GM12878 (cell line): ENCODE data around the gene RUNDC1. TPM values are rescaled to one million over a fixed set of nuclear protein-coding genes. Genes with fewer than 3 reads are reported as not detected.

Source experiments
- ATAC-seq: fragments of 200-7000 bp; cut with Tn5 transposase; 3 replicates; pipeline ENCODE4 v1.9.1; 2020; ENCODE audit warnings: mild to moderate bottlenecking, moderate library complexity
- BruUV-seq: library from RNA; stranded (reverse); fragments of 400-500 nt; replicated peaks from 2 replicates; lab custom pipeline; 2021; lab: Mats Ljungman, UMichigan
- CTCF ChIA-PET: fragments of 300-600 bp; sonication (Branson Sonifier 250); formaldehyde crosslinking; extraction: SDS; loops from one replicate; lab custom pipeline; 2021; ENCODE audit warnings: inconsistent platforms; lab: Yijun Ruan, JAX
- POLR2A ChIA-PET: fragments of 350-600 bp; formaldehyde crosslinking; extraction: SDS; loops from one replicate; lab custom pipeline; 2021; ENCODE audit warnings: inconsistent platforms; lab: Charles Lee
- RAD21 ChIA-PET: fragments of 300-600 bp; sonication (Branson Sonifier 250); formaldehyde crosslinking; loops from one replicate; lab custom pipeline; 2023; ENCODE audit warnings: antibody characterized with exemption; ENCODE audit not compliant: unreplicated experiment; lab: Charles Lee
- SMC1A ChIA-PET: fragments of 300-600 bp; sonication (Branson Sonifier 250); formaldehyde crosslinking; loops from one replicate; lab custom pipeline; 2023; ENCODE audit not compliant: unreplicated experiment, uncharacterized antibody; lab: Charles Lee
- DNase-seq: peaks from one replicate; pipeline ENCODE4 v3.0.0-alpha.2; 2011; ENCODE audit warnings: low read depth, low spot score
- FAIRE-seq: peaks from 3 replicates; lab custom pipeline; 2011; peaks lifted over from hg19 to GRCh38; lab: Jason Lieb, UNC
- H2AFZ ChIP-seq: 2 replicates; pipeline ENCODE4 v1.6.0; 2011; ENCODE audit warnings: low read depth, low read length, control low read depth; ENCODE audit not compliant: control insufficient read depth
- H3K27ac ChIP-seq: 2 replicates; pipeline ENCODE4 v1.5.1; 2011; ENCODE audit warnings: control low read depth; ENCODE audit not compliant: control insufficient read depth, insufficient read depth
- H3K27me3 ChIP-seq, 2 experiments: replicated peaks in 1 of 2; 2 replicates each; pipeline versions ENCODE4 v1.6.0 to v1.6.1; 2011; ENCODE audit warnings: low read length in 1 of 2; ENCODE audit not compliant: control insufficient read depth in 2 of 2, insufficient read depth in 2 of 2
- H3K36me3 ChIP-seq, 2 experiments: 2 replicates each; pipeline ENCODE4 v1.5.1; 2011; ENCODE audit warnings: low read length in 1 of 2; ENCODE audit not compliant: control insufficient read depth in 2 of 2, insufficient read depth in 2 of 2
- H3K4me1 ChIP-seq: 2 replicates; pipeline ENCODE4 v1.6.1; 2011; ENCODE audit warnings: mild to moderate bottlenecking, low read length, moderate library complexity, mixed read lengths; ENCODE audit not compliant: control insufficient read depth, insufficient read depth
- H3K4me2 ChIP-seq: 2 replicates; pipeline ENCODE4 v1.6.0; 2011; ENCODE audit warnings: control low read depth; ENCODE audit not compliant: control insufficient read depth, insufficient read depth
- H3K4me3 ChIP-seq: fragments of 200-600 bp; sonication (generic); 2 replicates; pipeline ENCODE4 v1.5.1; 2016
- H3K79me2 ChIP-seq: 2 replicates; pipeline ENCODE4 v1.6.0; 2011; ENCODE audit warnings: low read length; ENCODE audit not compliant: control insufficient read depth, insufficient read depth
- H3K9ac ChIP-seq: 2 replicates; pipeline ENCODE4 v1.8.0; 2011; ENCODE audit warnings: low read length, control low read depth, mixed read lengths; ENCODE audit not compliant: control insufficient read depth, insufficient read depth
- H3K9me3 ChIP-seq: replicated peaks from 3 replicates; pipeline ENCODE4 v1.5.1; 2011; ENCODE audit warnings: mild to moderate bottlenecking, low read length; ENCODE audit not compliant: control insufficient read depth, insufficient read depth
- H4K20me1 ChIP-seq: 2 replicates; pipeline ENCODE4 v1.6.0; 2011; ENCODE audit not compliant: control insufficient read depth, insufficient read depth
- BACH1 ChIP-seq: fragments of 450-650 bp; IDR thresholded peaks from 2 replicates; pipeline ENCODE4 v1.6.1; 2017; ENCODE audit warnings: mild to moderate bottlenecking, borderline replicate concordance
- BCLAF1 ChIP-seq: fragments of 450-650 bp; IDR thresholded peaks from 2 replicates; pipeline ENCODE4 v1.6.1; 2017; ENCODE audit warnings: antibody characterized with exemption, mild to moderate bottlenecking, moderate library complexity
- BHLHE40 ChIP-seq, 2 experiments: fragments of 450-650 bp in 1 of 2; IDR thresholded peaks; 2 replicates each; pipeline ENCODE4 v1.6.1; 2011 to 2017; ENCODE audit warnings: low read depth in 2 of 2, borderline replicate concordance in 1 of 2, improper control_type of control experiment in 1 of 2, low read length in 1 of 2, mild to moderate bottlenecking in 1 of 2
- CBFB ChIP-seq: IDR thresholded peaks from 2 replicates; pipeline ENCODE4 v1.6.1; 2016; ENCODE audit warnings: antibody characterized with exemption, low read depth
- CREB1 ChIP-seq: IDR thresholded peaks from 2 replicates; pipeline ENCODE4 v1.6.1; 2012; ENCODE audit warnings: low read depth, mild to moderate bottlenecking, inconsistent platforms
- HSF1 ChIP-seq: fragments of 150-350 bp; IDR thresholded peaks from 2 replicates; pipeline ENCODE4 v1.6.1; 2014; ENCODE audit warnings: mild to moderate bottlenecking, low read depth, low read length
- IRF3 ChIP-seq: fragments of 450-650 bp; IDR thresholded peaks from 2 replicates; pipeline ENCODE4 v1.6.1; 2014; ENCODE audit warnings: mild to moderate bottlenecking
- LARP7 ChIP-seq: fragments of 450-650 bp; IDR thresholded peaks from 2 replicates; pipeline ENCODE4 v1.6.1; 2017; ENCODE audit warnings: mild to moderate bottlenecking
- MEF2B ChIP-seq: fragments of 450-650 bp; IDR thresholded peaks from 2 replicates; pipeline ENCODE4 v1.6.1; 2018; ENCODE audit warnings: mild to moderate bottlenecking, moderate library complexity; ENCODE audit not compliant: partially characterized antibody, poor library complexity, severe bottlenecking
- NR2C2 ChIP-seq: IDR thresholded peaks from 2 replicates; pipeline ENCODE4 v1.6.1; 2011; ENCODE audit warnings: borderline replicate concordance, low read depth; ENCODE audit not compliant: control insufficient read depth, insufficient read length
- RELB ChIP-seq: fragments of 450-650 bp; IDR thresholded peaks from 2 replicates; pipeline ENCODE4 v1.6.1; 2017; ENCODE audit warnings: low read depth, mild to moderate bottlenecking, moderate library complexity
- ZSCAN29 ChIP-seq: fragments of 450-650 bp; IDR thresholded peaks from 2 replicates; pipeline ENCODE4 v1.6.1; 2017; ENCODE audit warnings: mild to moderate bottlenecking, moderate library complexity
- WGBS: methylation state at CpG from one replicate; pipeline ENCODE4 v1.1.6; 2016; ENCODE audit warnings: low lambda C conversion rate; ENCODE audit not compliant: insufficient replicate concordance, insufficient coverage; ENCODE audit errors: missing lambda C conversion rate; 5-methylcytosine and 5-hydroxymethylcytosine counted together
- in situ Hi-C: fragments of 300-500 bp; cut with MboI; formaldehyde crosslinking; loops from 9 replicates; pipeline ENCODE4 v1.14.3; 2018; ENCODE audit warnings: mixed read lengths
- intact Hi-C: fragments of 100-400 bp; cut with micrococcal nuclease; formaldehyde crosslinking; loops from one replicate; pipeline ENCODE4 v1.14.2; 2022; ENCODE audit not compliant: unreplicated experiment
- polyA plus RNA-seq, 11 experiments: library from polyadenylated mRNA; depleted of rRNA in 4 of 11; unstranded in 6 of 11; stranded (reverse) in 5 of 11; fragments of >200 nt; fragmentation: Nextera tagmentation in 4 of 11; fragmentation: Illumina TruSeq in 1 of 11; extraction: Ambion mirVana in 4 of 11; extraction: Trizol in 1 of 11; gene quantifications; 1 replicate in 1 of 11; 2 replicates in 10 of 11; pipeline versions ENCODE4 v1.2.1 to v1.2.3, GENCODE V29; 2011 to 2016; ENCODE audit warnings: inconsistent platforms in 2 of 11, missing spikeins in 2 of 11, low read depth in 1 of 11
- total RNA-seq, 4 experiments: library from RNA; depleted of rRNA in 3 of 4; stranded (reverse); fragments of >200 nt in 3 of 4; fragmentation: Illumina TruSeq in 1 of 4; extraction: Trizol in 1 of 4; gene quantifications; 2 replicates each; pipeline versions ENCODE4 v1.2.1 to v1.2.3, GENCODE V29; 2013 to 2021

Gene RUNDC1
- total and polyA plus RNA-seq, 10 of the 15 experiments (the other 5 are each of a cell fraction or from before 2014, with no cell fraction given), result 2.9 to 15.6 (median 8.2) TPM

- TF ChIP-seq BCLAF1, result no peak
- TF ChIP-seq, all 136 proteins: peak for 0
Measured at GRCh38 chr17:42953669-42954068, 26.7 kb upstream of the RUNDC1 start (continued).

GRCh38 chr17:42964161-42964932, 16.0 kb upstream of the RUNDC1 start, which contains the start of gene AARSD1:
Gene AARSD1, minus strand, starts transcription at chr17:42964454. Its CDS starts 14 bp downstream, at chr17:42964440.
- POLR2A ChIA-PET, result interaction anchor here (0.7 to 1.1 kb wide), 6 partner anchors 15 to 445 kb away, joined by 3 to 5 read pairs (median 4); partner anchors contain the start of gene RPL27
- Histone ChIP-seq H4K20me1 (no peaks in the 10 kb centered on the region), H3K9ac (peak within 1 kb of the TSS; percentile 83), H3K36me3 (peaks cover 0 to 2% of the 10 kb centered on the region in 2 experiments; a peak in 2 of 4 replicates), H3K4me3 (peak within 1 kb of the TSS; percentile 73), H3K27me3 (no peaks in the 10 kb centered on the region), H3K27ac (peak within 1 kb of the TSS; percentile 80), H3K9me3 (no peaks in the 10 kb centered on the region), H3K4me2 (peak within 1 kb of the TSS; percentile 88), H3K79me2 (peaks cover 14% of the 10 kb centered on the region), H2AFZ (peak within 1 kb of the TSS; percentile 94), H3K4me1 (no peaks in the 10 kb centered on the region; the same call in 1 of the 2 replicates)
- intact Hi-C loops, result loop anchor here (2.0 kb wide), 1 partner anchor 34 kb away; the partner anchor contains the start of gene RPL27
- BruUV-seq, result TSS peak; percentile 91
- SMC1A ChIA-PET, result interaction anchor here (0.8 to 1.5 kb wide), 5 partner anchors 20 to 34 kb away, joined by 3 to 9 read pairs (median 4); partner anchors contain the start of gene RPL27
- DNase-seq, result peak; percentile 87
- CTCF ChIA-PET, result interaction anchor here (1.1 to 2.8 kb wide), 2 partner anchors 21 to 33 kb away, joined by 6 to 9 read pairs; partner anchors contain the start of gene RPL27
- peak; percentile 97 for ATAC-seq
- RAD21 ChIA-PET, result interaction anchor here (0.6 to 1.7 kb wide), 3 partner anchors 33 to 131 kb away, joined by 3 to 6 read pairs (median 6); partner anchors contain the start of gene RPL27
- peak; percentile 99 for FAIRE-seq
- WGBS, result 1% methylated on average over 43 of the region's 43 CpGs
- in situ Hi-C loops, result no loop called here
- TF ChIP-seq ZSCAN29 (no peak), LARP7 (peak; percentile 42; the same call in 1 of the 2 replicates), BHLHE40 (IDR thresholded peaks at IDR 0.05; ENCODE audit: borderline replicate concordance in 1 of 2, low read depth in 2 of 2, low read length in 1 of 2) (peak; percentile 50 to 81; a peak in 3 of 4 replicates), CBFB (peak; percentile 87), BACH1 (peak; percentile 69; the same call in 1 of the 2 replicates), RELB (peak; percentile 98), CREB1 (peak; percentile 97), MEF2B (peak; percentile 44), HSF1 (no peak), NR2C2 (no peak), IRF3 (no peak)
